ENCODE measurements around the gene DTX4.

DTX4 gene

GRCh38 chr11:59212744-59213631 lies 41.1 kb downstream of the DTX4 start, which contains the start of gene MPEG1:
Gene MPEG1, minus strand, starts transcription at chr11:59212927. Its CDS starts 62 bp downstream, at chr11:59212865.
- H3K9ac ChIP-seq (ENCODE audit: low read length): no peak within 1 kb of the TSS
- H3K4me1 ChIP-seq (ENCODE audit: insufficient read depth, low read length, severe bottlenecking): peaks cover 60% of the 10 kb centered on the region
- H3K27ac ChIP-seq (ENCODE audit: low read depth, low read length, poor library complexity, severe bottlenecking): peak within 1 kb of the TSS; percentile 46
- no peaks in the 10 kb centered on the region for H3K9me3 ChIP-seq (ENCODE audit: low read length)
- H3K27me3 ChIP-seq (ENCODE audit: insufficient read depth, low read length): no peaks in the 10 kb centered on the region
- peak within 1 kb of the TSS; percentile 8 for H3K4me3 ChIP-seq (ENCODE audit: low read depth, low read length, poor library complexity, severe bottlenecking)
- no peaks in the 10 kb centered on the region for H3K36me3 ChIP-seq (ENCODE audit: insufficient read depth, low read length)
- no peaks in the 10 kb centered on the region for H4K20me1 ChIP-seq (ENCODE audit: insufficient read depth, low read length)
- H2AFZ ChIP-seq (ENCODE audit: low read length): no peak within 1 kb of the TSS
- no peaks in the 10 kb centered on the region for H3K9me2 ChIP-seq (ENCODE audit: low read depth, low read length)
- peak within 1 kb of the TSS; percentile 24 for H3K4me2 ChIP-seq (ENCODE audit: low read length)
- no peaks in the 10 kb centered on the region for H3K79me2 ChIP-seq (ENCODE audit: insufficient read depth, low read length)
- TF ChIP-seq CTCF (IDR thresholded peaks at IDR 0.05; ENCODE audit: low read length): no peak
- TF ChIP-seq EZH2 (IDR thresholded peaks at IDR 0.05; ENCODE audit: borderline replicate concordance, low read length): no peak
- no peaks in the 10 kb centered on the region for H3F3A ChIP-seq (ENCODE audit: insufficient read depth, low read length)

GRCh38 chr11:59214141-59214893 lies 42.4 kb downstream of the DTX4 start:
- H3K79me2 ChIP-seq (ENCODE audit: insufficient read depth, low read length): no peaks in the 10 kb centered on the region
- H3K4me3 ChIP-seq (ENCODE audit: low read depth, low read length, poor library complexity, severe bottlenecking): no peak overlapping the region
- H3F3A ChIP-seq (ENCODE audit: insufficient read depth, low read length): no peaks in the 10 kb centered on the region
- no peaks in the 10 kb centered on the region for H3K36me3 ChIP-seq (ENCODE audit: insufficient read depth, low read length)
- H4K20me1 ChIP-seq (ENCODE audit: insufficient read depth, low read length): no peaks in the 10 kb centered on the region
- no peak overlapping the region for H3K9ac ChIP-seq (ENCODE audit: low read length)
- H3K9me2 ChIP-seq (ENCODE audit: low read depth, low read length): no peaks in the 10 kb centered on the region
- no peaks in the 10 kb centered on the region for H3K27me3 ChIP-seq (ENCODE audit: insufficient read depth, low read length)
- H3K9me3 ChIP-seq (ENCODE audit: low read length): no peaks in the 10 kb centered on the region
- no peak overlapping the region for H3K27ac ChIP-seq (ENCODE audit: low read depth, low read length, poor library complexity, severe bottlenecking)
- peaks cover 53% of the 10 kb centered on the region for H3K4me1 ChIP-seq (ENCODE audit: insufficient read depth, low read length, severe bottlenecking)
- no peak overlapping the region for H3K4me2 ChIP-seq (ENCODE audit: low read length)
- H2AFZ ChIP-seq (ENCODE audit: low read length): no peak overlapping the region
- TF ChIP-seq EZH2 (IDR thresholded peaks at IDR 0.05; ENCODE audit: borderline replicate concordance, low read length) (no peak), CTCF (IDR thresholded peaks at IDR 0.05; ENCODE audit: low read length) (no peak)

GRCh38 chr11:59216641-59217564 lies 45.0 kb downstream of the DTX4 start:
- H3K9me2 ChIP-seq (ENCODE audit: low read depth, low read length): no peaks in the 10 kb centered on the region
- peaks cover 41% of the 10 kb centered on the region for H3K4me1 ChIP-seq (ENCODE audit: insufficient read depth, low read length, severe bottlenecking)
- H2AFZ ChIP-seq (ENCODE audit: low read length): no peak overlapping the region
- H3K36me3 ChIP-seq (ENCODE audit: insufficient read depth, low read length): no peaks in the 10 kb centered on the region
- TF ChIP-seq CTCF (IDR thresholded peaks at IDR 0.05; ENCODE audit: low read length): no peak
- no peak for TF ChIP-seq EZH2 (IDR thresholded peaks at IDR 0.05; ENCODE audit: borderline replicate concordance, low read length)
- H3K9me3 ChIP-seq (ENCODE audit: low read length): no peaks in the 10 kb centered on the region
- H3K27ac ChIP-seq (ENCODE audit: low read depth, low read length, poor library complexity, severe bottlenecking): peak overlapping the region; percentile 83
- peak overlapping the region; percentile 14 for H3K4me3 ChIP-seq (ENCODE audit: low read depth, low read length, poor library complexity, severe bottlenecking)
- H4K20me1 ChIP-seq (ENCODE audit: insufficient read depth, low read length): no peaks in the 10 kb centered on the region
- peak overlapping the region; percentile 59 for H3K4me2 ChIP-seq (ENCODE audit: low read length)
- no peaks in the 10 kb centered on the region for H3K79me2 ChIP-seq (ENCODE audit: insufficient read depth, low read length)
- no peaks in the 10 kb centered on the region for H3F3A ChIP-seq (ENCODE audit: insufficient read depth, low read length)
- H3K27me3 ChIP-seq (ENCODE audit: insufficient read depth, low read length): no peaks in the 10 kb centered on the region
- no peak overlapping the region for H3K9ac ChIP-seq (ENCODE audit: low read length)
